GM12864 (cell line): Measurements from ENCODE around the gene FAM98A.

Experiments
- DNase-seq: peaks from one replicate; pipeline ENCODE4 v3.0.0-alpha.2; 2011; ENCODE audit warnings: low read depth
- H3K4me3 ChIP-seq: 2 replicates; pipeline ENCODE4 v1.5.1; 2011; ENCODE audit warnings: mild to moderate bottlenecking, low read depth, low read length, control low read depth
- TF ChIP-seq, protein P1 (sequence below): IDR thresholded peaks from 2 replicates; pipeline ENCODE4 v1.5.1; 2011; ENCODE audit warnings: low read depth, mild to moderate bottlenecking, moderate library complexity, low read length, control low read depth, inconsistent platforms; ENCODE audit errors: missing control alignments

Gene FAM98A

GRCh38 chr2:33583194-33583938 is 15.7 kb downstream of the FAM98A start:
- peak; percentile 5 for DNase-seq
- no peak overlapping the region for H3K4me3 ChIP-seq
- TF ChIP-seq, protein P1, sequence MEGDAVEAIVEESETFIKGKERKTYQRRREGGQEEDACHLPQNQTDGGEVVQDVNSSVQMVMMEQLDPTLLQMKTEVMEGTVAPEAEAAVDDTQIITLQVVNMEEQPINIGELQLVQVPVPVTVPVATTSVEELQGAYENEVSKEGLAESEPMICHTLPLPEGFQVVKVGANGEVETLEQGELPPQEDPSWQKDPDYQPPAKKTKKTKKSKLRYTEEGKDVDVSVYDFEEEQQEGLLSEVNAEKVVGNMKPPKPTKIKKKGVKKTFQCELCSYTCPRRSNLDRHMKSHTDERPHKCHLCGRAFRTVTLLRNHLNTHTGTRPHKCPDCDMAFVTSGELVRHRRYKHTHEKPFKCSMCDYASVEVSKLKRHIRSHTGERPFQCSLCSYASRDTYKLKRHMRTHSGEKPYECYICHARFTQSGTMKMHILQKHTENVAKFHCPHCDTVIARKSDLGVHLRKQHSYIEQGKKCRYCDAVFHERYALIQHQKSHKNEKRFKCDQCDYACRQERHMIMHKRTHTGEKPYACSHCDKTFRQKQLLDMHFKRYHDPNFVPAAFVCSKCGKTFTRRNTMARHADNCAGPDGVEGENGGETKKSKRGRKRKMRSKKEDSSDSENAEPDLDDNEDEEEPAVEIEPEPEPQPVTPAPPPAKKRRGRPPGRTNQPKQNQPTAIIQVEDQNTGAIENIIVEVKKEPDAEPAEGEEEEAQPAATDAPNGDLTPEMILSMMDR: peak; percentile 73

DNA sequence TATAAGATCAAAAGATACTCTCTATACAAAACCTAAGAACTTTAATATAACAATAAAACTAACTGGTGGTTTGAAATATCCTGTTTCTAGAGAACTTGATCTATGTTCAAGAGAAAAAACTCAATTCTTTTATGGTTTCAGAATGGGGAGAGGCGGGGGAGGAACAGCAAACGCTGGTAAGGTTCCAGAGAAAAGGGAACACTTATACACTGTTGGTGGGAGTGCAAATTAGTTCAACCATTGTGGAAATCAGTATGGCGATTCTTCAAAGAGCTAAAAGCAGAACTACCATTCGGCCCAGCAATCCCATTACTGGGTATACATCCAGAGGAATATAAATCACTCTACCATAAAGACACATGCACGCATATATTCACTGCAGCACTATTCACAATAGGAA is 17.2 kb downstream of the FAM98A start:
- H3K4me3 ChIP-seq: no peak overlapping the region
- no peak for DNase-seq
- TF ChIP-seq, protein P1: no peak

DNA sequence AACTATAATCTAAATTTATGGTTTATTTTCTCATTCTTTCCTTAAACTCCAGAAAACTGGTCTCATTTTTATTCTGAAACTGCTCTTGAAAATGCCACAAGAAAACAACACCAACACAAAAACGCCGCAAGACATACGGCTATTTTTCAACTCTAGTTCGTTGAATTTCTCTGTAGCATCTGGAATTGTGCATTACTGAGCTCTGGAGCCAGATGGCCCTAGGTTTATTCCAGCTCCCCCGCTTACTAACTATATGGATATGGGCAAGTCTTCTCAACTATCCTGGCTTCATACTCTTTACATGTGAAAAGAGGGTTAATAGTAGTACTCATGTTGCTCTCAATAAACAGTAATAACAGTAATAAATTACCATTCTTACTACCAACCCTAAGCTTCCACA is 19.9 kb downstream of the FAM98A start:
- TF ChIP-seq, protein P1: no peak
- no peak for DNase-seq
- H3K4me3 ChIP-seq: no peak overlapping the region

DNA sequence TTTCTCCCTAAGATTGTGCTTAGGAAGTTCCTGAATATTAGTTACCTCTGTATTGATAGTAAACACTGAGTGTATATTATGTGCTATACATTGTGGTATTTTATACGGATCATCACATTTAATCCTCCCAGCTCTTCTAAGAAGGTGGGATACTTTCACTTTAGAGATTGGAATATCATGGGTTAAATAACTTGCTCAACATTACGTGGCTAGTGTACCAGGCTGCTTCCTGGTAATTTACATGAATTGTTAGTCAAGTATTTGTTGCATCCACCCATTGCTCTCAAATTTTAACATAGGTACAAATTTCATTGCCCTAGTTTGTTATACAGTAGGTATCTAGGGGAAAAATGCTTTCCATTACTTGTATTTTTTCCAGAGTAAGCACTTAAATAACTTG is 21.4 kb downstream of the FAM98A start:
- DNase-seq: no peak
- TF ChIP-seq, protein P1: no peak
- H3K4me3 ChIP-seq: no peak overlapping the region

DNA sequence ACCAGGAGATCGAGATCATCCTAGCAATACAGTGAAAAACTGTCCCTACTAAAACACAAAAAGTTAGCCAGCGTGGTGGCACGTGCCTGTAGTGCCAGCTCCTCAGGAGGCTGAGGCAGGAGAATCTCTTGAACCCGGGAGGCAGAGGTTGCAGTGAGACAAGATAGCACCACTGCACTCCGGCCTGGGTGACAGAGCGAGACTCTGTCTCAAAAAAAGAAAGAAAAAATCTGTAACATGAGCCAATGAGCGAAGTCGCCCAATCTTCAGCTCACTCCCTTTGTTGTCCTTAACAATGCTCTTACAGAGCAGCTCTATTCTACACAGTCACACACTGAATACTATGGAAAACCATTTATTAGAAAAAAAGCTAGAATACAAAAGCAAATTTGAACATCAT is 22.0 kb downstream of the FAM98A start:
- DNase-seq: no peak
- H3K4me3 ChIP-seq: no peak overlapping the region
- TF ChIP-seq, protein P1: no peak

- DNase-seq: no peak
- TF ChIP-seq, protein P1: no peak
These were observed 25.4 kb downstream of the FAM98A start for GRCh38 chr2:33573657-33574056.

DNA sequence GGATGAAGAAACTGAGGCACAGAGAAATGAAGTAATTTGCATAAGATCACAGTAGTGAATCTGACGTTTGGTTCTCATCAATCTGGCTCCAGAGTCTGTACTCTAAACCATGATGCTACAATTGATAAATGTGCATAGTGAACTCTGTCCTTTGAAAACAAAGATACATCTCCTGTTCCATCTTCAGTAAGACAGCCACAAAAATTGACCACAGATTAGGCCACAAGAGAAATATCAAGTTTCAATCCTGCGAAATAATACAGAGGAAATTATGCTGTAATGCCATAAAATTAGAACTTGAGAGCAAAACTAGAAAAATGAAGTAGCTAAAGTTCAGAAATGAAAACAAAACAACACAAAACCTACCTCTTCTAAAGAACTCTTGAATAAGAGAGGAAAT is 28.4 kb downstream of the FAM98A start:
- no peak for DNase-seq
- H3K4me3 ChIP-seq: no peak overlapping the region

More at GRCh38 chr2:33573657-33574056, 25.4 kb downstream of the FAM98A start:
- H3K4me3 ChIP-seq: no peak overlapping the region

More for the DNA sequence above, 28.4 kb downstream of the FAM98A start:
- TF ChIP-seq, protein P1: no peak
